NCI-H2171 treated with DMSO at 0.1 percent for 48 hours (cell line): ENCODE data around the gene HEATR5B.
"Not testable (repeated sequence)": the region's sequence is repeated elsewhere in the genome, so short reads cannot be mapped to it uniquely, and the experiment has no call there.

Source experiments
- DNase-seq: peaks from one replicate; lab custom pipeline; 2025; lab: John Stamatoyannopoulos, UW

HEATR5B gene

GRCh38 chr2:36941867-36942266 lies 142.3 kb downstream of the HEATR5B start:
- no peak for DNase-seq

- not testable (repeated sequence) for DNase-seq
Measured at GRCh38 chr2:36936526-36936925, 147.6 kb downstream of the HEATR5B start.

- not testable (repeated sequence) for DNase-seq
Measured at GRCh38 chr2:36931688-36932087, 152.5 kb downstream of the HEATR5B start.
